GM10266 (cell line): ENCODE results near the gene OXLD1.
"Not testable (repeated sequence)": the region's sequence is repeated elsewhere in the genome, so short reads cannot be mapped to it uniquely, and the experiment has no call there.

Source experiments
- DNase-seq: peaks from one replicate; pipeline ENCODE4 v3.0.0; 2012; ENCODE audit errors: extremely low spot score
- TF ChIP-seq, protein P1 (sequence below): IDR thresholded peaks from 2 replicates; pipeline ENCODE4 v1.5.1; 2012; ENCODE audit warnings: mild to moderate bottlenecking, low read depth; ENCODE audit not compliant: control insufficient read depth, insufficient read depth; ENCODE audit errors: missing control alignments

The OXLD1 gene

DNA sequence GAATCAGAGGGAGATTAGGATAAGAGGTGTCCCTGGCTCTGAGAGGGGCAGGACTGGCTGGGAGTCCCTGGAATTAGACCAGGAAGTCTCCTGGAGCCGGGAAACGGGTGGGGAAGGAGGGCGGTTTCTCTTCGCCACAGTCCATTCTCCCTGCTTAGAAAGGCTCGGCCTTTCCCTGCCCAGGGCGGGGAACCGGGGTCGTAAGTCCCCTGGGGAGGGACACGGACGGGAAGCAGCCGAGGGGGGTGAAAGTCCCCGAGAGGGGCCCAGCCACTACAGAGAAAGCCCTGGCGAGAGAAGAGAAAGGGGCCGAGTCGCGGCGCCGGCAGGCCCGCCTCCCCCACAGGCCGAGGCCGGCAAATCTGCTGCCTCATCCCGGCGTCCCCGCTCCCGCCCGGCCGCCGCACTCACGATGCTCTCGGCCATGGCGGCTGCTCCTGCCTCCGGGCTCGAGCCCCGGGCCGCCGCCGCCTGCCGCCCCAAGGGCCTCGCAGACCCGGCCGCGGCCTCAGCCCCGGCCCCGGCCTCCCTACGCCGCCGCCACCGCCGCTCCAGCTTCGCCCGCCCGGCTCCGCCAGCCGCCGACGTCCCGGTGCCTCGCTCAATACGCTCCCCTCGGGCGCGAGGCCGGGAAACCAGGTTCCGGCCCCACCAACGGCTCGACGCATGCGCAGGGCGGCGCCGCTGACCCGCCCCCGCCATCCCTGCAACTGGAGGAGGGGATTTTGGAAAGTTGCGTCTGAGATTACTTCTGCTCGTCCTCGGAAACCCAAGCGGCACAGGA is 29.7 kb downstream of the OXLD1 start, which contains the start of the genes NPLOC4 and TSPAN10:
TSS of gene NPLOC4 (minus strand) at position 608 of the 784 bp plus-strand sequence. CDS start at position 426, 182 bp downstream.
TSS of gene TSPAN10 (plus strand) at position 692 of the 784 bp plus-strand sequence. CDS start 5,217 bp downstream, outside the sequence.
- TF ChIP-seq, protein P1, sequence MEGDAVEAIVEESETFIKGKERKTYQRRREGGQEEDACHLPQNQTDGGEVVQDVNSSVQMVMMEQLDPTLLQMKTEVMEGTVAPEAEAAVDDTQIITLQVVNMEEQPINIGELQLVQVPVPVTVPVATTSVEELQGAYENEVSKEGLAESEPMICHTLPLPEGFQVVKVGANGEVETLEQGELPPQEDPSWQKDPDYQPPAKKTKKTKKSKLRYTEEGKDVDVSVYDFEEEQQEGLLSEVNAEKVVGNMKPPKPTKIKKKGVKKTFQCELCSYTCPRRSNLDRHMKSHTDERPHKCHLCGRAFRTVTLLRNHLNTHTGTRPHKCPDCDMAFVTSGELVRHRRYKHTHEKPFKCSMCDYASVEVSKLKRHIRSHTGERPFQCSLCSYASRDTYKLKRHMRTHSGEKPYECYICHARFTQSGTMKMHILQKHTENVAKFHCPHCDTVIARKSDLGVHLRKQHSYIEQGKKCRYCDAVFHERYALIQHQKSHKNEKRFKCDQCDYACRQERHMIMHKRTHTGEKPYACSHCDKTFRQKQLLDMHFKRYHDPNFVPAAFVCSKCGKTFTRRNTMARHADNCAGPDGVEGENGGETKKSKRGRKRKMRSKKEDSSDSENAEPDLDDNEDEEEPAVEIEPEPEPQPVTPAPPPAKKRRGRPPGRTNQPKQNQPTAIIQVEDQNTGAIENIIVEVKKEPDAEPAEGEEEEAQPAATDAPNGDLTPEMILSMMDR = no peak
- peak; percentile 99 for DNase-seq

DNA sequence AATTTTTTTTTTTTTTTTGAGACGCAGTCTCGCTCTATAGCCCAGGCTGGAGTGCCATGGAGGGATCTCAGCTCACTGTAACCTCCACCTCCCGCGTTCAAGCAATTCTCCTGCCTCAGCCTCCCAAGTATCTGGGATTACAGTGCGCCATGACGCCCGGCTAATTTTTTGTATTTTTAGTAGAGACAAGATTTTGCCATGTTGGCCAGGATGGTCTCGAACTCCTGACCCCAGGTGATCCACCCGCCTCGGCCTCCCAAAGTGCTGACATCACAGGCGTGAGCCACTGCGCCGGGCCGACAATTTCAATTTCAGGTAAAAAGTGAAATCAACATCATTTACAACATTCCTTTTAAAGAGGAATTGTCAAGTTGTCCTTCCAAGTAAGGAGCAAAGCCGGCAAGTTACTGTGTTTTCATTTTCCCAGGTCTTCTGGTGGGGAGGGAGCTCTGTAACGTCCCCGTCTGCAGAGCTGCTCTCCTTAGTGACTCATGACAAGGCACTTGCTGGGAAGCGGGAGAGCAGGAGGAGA is 30.4 kb downstream of the OXLD1 start:
- TF ChIP-seq, protein P1 = no peak
- peak; percentile 51 for DNase-seq

DNA sequence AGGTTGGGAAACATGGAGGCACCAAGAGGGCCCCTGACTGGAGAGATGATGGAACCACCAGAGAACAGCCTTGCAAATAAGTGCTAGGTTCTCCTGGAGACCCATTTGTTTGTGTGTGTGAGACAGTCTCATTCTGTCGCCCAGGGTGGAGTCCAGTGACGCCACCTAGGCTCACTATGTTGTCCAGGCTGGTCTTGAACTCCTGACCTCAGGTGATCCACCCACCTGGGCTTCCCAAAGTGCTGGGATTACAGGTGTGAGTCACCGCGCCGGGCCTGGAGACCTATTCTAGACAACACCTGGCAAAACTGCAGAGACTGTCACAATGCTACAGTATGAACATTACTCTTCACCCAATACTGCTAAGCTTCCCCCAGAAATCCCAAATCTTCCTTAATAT is 31.0 kb downstream of the OXLD1 start:
- TF ChIP-seq, protein P1 = no peak
- no peak for DNase-seq

DNA sequence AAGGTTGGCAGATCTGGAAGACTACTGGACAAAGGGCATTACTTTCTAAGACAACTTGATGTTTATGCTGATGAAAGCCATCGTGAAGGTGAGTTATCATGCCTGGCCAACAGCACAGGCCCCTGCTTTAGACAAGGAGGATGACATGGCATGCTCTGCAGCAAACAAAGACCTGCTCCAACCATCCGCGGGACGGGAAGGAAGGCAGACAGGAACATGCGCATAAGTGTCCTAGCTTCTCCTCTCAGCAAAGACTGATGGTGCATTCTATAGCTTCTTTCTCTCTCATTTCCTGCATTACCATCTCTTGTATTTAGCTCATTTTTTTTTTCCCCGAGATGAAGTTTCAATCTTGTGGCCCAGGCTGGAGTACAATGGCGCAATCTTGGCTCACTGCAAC is 34.9 kb downstream of the OXLD1 start:
- no peak for DNase-seq
- TF ChIP-seq, protein P1 = no peak

DNA sequence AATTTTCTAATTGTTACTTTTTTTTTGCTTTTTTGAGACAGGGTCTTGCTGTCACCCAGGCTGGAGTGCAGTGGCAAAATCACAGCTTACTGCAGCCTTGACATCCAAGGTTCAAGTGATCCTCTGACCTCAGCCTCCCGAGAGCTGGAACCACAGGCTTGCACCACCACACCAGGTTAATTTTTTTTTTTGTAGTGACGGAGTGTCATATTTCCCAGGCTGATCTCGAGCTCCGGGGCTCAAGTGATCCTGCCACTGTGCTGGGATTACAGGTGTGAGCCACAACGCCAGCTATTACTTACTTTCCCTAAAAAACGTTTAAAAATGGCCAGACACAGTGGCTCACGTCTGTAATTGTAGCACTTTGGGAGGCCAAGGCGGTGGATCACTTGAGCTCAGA is 36.1 kb downstream of the OXLD1 start:
- TF ChIP-seq, protein P1 = no peak
- no peak for DNase-seq

DNA sequence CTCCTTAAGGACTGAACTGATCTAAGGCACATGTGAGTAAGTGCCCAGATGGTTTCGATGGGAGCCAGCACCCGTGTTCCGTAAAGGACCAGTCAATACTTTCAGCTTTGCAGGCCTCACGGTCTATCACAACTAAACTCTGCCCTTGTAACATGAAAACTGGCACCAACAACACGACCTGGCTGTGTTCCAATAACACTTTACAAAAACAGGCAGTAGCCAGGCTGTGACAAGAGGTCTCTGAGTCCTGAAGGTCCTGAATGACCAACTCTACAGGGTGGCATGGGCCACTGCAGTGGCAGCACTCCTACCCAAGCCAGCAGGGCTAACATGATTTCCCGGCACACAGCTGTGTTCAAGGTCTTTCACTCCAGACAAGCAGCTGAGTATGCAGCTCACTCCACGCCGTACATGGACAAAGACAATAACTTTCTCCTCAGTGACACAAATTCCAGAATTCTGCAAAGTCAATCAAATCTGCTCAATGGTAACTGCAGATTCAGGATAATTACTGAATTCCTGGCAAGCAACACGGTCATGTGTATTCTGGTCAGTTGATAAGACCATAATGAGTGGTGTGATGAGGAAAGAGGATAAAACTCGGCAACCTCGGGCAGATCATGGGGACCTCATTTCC is 44.8 kb downstream of the OXLD1 start:
- TF ChIP-seq, protein P1 = no peak
- DNase-seq = no peak

DNA sequence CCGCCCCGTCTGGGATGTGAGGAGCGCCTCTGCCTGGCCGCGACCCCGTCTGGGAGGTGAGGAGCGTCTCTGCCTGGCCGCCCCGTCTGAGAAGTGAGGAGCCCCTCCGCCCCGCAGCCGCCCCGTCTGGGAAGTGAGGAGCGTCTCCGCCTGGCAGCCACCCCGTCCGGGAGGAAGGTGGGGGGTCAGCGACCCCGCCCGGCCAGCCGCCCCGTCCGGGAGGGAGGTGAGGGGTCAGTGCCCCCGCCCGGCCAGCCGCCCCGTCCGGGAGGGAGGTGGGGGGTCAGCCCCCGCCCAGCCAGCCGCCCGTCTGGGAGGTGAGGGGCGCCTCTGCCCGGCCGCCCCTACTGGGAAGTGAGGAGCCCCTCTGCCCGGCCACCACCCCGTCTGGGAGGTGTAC is 48.1 kb downstream of the OXLD1 start:
- not testable (repeated sequence) for DNase-seq
